ENCODE data around the gene VEZF1. TPM values are rescaled to one million over a fixed set of nuclear protein-coding genes. Genes with fewer than 3 reads are reported as not detected.
A peak's percentile ranks its signal among the peaks of the same experiment; 100 is the strongest.

Gene VEZF1
- total RNA-seq, 2 donors from 2014 or later: 38.9 to 53.3 TPM

GRCh38 chr17:57941384-57942370 lies 46.4 kb downstream of the VEZF1 start:
- DNase-seq (no peak), ATAC-seq (no peak)
- intact Hi-C loops (cut with DNase I, micrococcal nuclease): no loop called here

- ATAC-seq: peak; percentile 8
- DNase-seq: peak in 1 of 2 donors; percentile 66
- intact Hi-C loops (cut with DNase I, micrococcal nuclease): no loop called here
Observed at GRCh38 chr17:57940653-57941329, 47.3 kb downstream of the VEZF1 start.

- DNase-seq (peak in 1 of 2 donors; percentile 54), ATAC-seq (peak; percentile 34)
- intact Hi-C loops (cut with DNase I, micrococcal nuclease): no loop called here
Observed at GRCh38 chr17:57940231-57940630, 47.8 kb downstream of the VEZF1 start.

GRCh38 chr17:57939797-57940196 lies 48.3 kb downstream of the VEZF1 start:
- intact Hi-C loops (cut with DNase I, micrococcal nuclease): no loop called here
- DNase-seq (peak; percentile 65 to 75), ATAC-seq (peak; percentile 64)

DNA sequence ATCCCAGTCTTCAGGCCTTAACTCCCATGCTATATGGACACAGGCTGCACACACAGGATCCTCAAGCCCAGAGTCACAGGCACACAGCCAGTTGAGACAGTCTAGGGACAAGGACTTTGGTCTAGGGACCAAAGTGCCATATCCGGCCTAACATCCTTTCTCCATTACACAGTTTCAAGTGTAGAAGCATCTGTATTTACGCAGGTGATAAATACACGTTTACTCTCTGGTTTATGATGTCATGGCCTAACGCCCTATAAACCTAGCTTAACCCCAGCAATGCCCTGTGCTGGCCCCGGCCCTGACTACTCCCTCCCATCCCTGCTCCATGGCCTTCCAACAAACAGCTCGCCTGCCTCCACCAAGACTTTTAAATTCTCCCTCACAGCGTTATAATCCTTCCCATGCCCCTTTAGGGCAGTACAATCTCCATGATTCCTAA lies 50.0 kb downstream of the VEZF1 start:
- ATAC-seq (peak; percentile 76), DNase-seq (peak; percentile 49 to 63)
- intact Hi-C loops (cut with DNase I, micrococcal nuclease): no loop called here

- intact Hi-C loops (cut with DNase I, micrococcal nuclease): no loop called here
- ATAC-seq: no peak
- no peak for DNase-seq
Observed at GRCh38 chr17:57937492-57937891, 50.6 kb downstream of the VEZF1 start.

DNA sequence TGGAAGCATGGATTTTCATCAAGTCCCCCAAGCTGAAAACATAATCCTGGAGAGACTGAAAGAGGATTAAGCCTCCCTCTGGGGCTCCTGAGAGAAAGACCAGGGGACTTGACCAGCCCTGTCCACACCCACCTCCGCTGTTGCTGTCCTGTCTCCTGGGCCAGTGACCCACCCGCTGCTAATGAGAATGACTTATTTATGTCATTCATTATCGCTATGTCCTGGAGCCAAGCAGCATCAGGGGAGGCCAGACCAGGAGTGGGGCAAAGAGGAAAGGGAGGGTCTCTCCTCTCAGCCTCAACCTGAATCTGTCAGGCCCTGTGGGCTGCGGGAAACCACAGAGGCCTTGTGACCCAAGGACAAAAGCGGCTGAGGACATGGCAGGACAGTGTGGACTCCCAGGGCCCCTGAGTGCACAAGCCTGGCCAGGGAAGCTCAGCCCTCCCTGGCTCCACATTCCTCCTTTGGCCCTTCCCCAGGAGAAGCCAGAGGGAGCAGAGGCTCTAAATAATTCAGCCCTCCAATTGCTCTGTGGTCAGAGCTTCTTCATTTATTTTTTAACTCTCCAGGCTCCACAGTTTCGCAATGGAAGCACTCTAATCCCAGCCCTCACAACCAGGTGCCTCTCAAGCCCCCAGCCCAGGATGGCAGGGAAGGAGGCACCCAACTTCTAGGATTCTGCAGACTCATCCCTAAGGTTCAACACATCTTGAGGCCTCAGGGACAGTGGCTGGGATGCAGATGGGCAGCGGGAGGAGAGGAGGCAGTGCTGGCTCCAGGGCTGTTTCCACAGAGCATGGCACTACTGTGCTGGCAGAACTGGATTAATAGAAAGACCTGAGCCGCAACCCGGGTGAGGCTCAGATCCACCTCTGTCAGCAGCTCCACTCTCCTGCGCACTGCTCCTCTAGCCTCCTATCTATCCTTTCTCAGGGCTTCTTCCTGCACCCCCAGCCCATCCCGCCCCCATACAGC lies 51.9 kb downstream of the VEZF1 start:
- intact Hi-C loops (cut with DNase I, micrococcal nuclease): no loop called here
- ATAC-seq (no peak), DNase-seq (peak in 1 of 2 donors; percentile 63)

- intact Hi-C loops (cut with DNase I, micrococcal nuclease): no loop called here
- no peak for DNase-seq
- no peak for ATAC-seq
Observed at GRCh38 chr17:57931488-57932137, 56.4 kb downstream of the VEZF1 start.

DNA sequence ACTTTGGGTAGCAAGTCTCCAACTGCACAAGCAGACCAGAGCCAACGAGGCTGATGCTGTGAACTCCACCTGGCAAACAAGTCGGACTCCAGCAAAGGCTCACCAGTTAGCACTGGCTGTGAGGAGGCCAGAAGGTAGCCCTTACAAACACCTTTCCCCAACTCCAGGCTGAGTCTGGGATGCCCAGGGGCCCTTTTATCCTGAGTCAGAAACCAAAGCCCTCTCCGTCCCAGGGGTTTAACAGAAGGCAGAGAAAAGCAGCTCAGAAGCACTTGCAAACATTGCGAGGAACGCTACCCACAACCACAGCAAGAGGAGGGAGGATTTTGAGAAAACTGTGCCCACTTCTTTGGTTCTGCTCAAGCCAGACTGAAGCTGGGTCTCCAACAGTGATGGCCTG lies 57.8 kb downstream of the VEZF1 start:
- ATAC-seq: no peak
- no peak for DNase-seq
- intact Hi-C loops (cut with DNase I, micrococcal nuclease): no loop called here

DNA sequence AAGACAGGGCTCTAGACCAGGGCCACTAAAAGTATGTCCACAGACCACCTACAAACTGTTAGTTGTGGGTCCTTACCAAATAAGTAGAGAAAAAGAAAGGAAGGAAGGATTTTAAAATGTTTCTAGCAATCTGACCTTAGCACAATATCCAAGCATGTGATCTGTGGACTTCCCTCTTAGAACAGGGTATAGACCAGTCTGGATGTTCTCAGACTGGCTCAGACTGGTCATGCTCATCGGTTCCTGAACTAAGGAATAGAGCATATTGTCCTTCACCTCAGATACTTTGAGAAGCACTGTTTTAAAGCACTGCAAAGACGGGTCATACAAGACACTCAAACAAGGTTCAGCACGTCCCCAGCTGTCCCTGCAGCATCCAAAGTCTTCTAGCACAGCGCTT lies 58.7 kb downstream of the VEZF1 start:
- intact Hi-C loops (cut with DNase I, micrococcal nuclease): no loop called here
- DNase-seq: no peak
- no peak for ATAC-seq

GRCh38 chr17:57928928-57929327 lies 59.1 kb downstream of the VEZF1 start:
- intact Hi-C loops (cut with DNase I, micrococcal nuclease): no loop called here
- no peak for DNase-seq
- ATAC-seq: no peak

- DNase-seq (peak in 1 of 2 donors; percentile 62), ATAC-seq (peak; percentile 91)
- intact Hi-C loops (cut with DNase I, micrococcal nuclease): no loop called here
Observed at GRCh38 chr17:57927048-57927723, 60.9 kb downstream of the VEZF1 start.

GRCh38 chr17:57926723-57927047 lies 61.4 kb downstream of the VEZF1 start:
- no peak for DNase-seq
- ATAC-seq: no peak
- intact Hi-C loops (cut with DNase I, micrococcal nuclease): no loop called here

GRCh38 chr17:57925361-57925990 lies 62.6 kb downstream of the VEZF1 start:
- intact Hi-C loops (cut with DNase I, micrococcal nuclease): no loop called here

GRCh38 chr17:57924677-57925076 lies 63.4 kb downstream of the VEZF1 start:
- DNase-seq (no peak), ATAC-seq (no peak)
- intact Hi-C loops (cut with DNase I, micrococcal nuclease): no loop called here

More at GRCh38 chr17:57925361-57925990, 62.6 kb downstream of the VEZF1 start:
- no peak for ATAC-seq
- no peak for DNase-seq

Data from left colon (tissue), 2 donors.